ENCODE measurements around the gene MED8.

DNA sequence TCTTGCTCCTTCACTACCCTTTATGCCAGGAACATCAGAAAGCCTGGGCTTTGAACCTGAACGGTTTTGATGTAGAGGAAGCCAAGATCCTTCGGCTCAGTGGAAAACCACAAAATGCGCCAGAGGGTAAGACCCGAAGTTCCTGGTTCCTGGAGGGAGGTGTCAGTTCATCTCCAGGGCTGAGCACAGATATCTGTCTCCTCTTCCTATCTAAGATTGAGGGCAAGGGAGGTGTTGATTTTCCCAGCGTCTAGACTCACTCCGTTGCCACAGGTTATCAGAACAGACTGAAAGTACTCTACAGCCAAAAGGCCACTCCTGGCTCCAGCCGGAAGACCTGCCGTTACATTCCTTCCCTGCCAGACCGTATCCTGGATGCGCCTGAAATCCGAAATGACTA is 29.9 kb downstream of the MED8 start:
- TF ChIP-seq, protein P1, sequence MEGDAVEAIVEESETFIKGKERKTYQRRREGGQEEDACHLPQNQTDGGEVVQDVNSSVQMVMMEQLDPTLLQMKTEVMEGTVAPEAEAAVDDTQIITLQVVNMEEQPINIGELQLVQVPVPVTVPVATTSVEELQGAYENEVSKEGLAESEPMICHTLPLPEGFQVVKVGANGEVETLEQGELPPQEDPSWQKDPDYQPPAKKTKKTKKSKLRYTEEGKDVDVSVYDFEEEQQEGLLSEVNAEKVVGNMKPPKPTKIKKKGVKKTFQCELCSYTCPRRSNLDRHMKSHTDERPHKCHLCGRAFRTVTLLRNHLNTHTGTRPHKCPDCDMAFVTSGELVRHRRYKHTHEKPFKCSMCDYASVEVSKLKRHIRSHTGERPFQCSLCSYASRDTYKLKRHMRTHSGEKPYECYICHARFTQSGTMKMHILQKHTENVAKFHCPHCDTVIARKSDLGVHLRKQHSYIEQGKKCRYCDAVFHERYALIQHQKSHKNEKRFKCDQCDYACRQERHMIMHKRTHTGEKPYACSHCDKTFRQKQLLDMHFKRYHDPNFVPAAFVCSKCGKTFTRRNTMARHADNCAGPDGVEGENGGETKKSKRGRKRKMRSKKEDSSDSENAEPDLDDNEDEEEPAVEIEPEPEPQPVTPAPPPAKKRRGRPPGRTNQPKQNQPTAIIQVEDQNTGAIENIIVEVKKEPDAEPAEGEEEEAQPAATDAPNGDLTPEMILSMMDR (IDR thresholded peaks at IDR 0.05) = no peak
- no peak for TF ChIP-seq POLR2A (IDR thresholded peaks at IDR 0.05)
